AG04450 (cell line): ENCODE measurements around the gene NKX6-2. TPM values are rescaled to one million over a fixed set of nuclear protein-coding genes. Genes with fewer than 3 reads are reported as not detected.

Source experiments
- CTCF ChIA-PET: fragments of 300-600, 350-600 bp; formaldehyde crosslinking; extraction: SDS; loops from one replicate; lab custom pipeline; 2022; ENCODE audit warnings: antibody characterized with exemption, inconsistent platforms; lab: Charles Lee
- POLR2A ChIA-PET: fragments of 350-600 bp; formaldehyde crosslinking; extraction: SDS; loops from one replicate; lab custom pipeline; 2021; ENCODE audit warnings: antibody characterized with exemption, inconsistent platforms; lab: Yijun Ruan, JAX
- DNase-seq: peaks from one replicate; pipeline ENCODE4 v3.0.0-alpha.2; 2011; ENCODE audit warnings: low read depth, low spot score
- H3K27ac ChIP-seq: one replicate; pipeline ENCODE4 v1.5.1; 2012; ENCODE audit warnings: low read depth, low read length, control low read depth
- H3K27me3 ChIP-seq: one replicate; pipeline ENCODE4 v1.6.0; 2012; ENCODE audit warnings: low read length; ENCODE audit not compliant: control insufficient read depth, insufficient read depth
- H3K4me3 ChIP-seq: 2 replicates; pipeline ENCODE4 v1.5.1; 2011; ENCODE audit warnings: mild to moderate bottlenecking, low read depth, low read length, control low read depth
- H3K9me3 ChIP-seq: 2 replicates; pipeline ENCODE4 v1.5.1; 2012; ENCODE audit warnings: low read length; ENCODE audit not compliant: control insufficient read depth, insufficient read depth
- polyA plus RNA-seq: library from polyadenylated mRNA; depleted of rRNA; stranded (reverse); fragments of >200 nt; gene quantifications from 2 replicates; pipeline ENCODE4 v1.2.3, GENCODE V29; 2011
- TF ChIP-seq, protein P1 (sequence below): IDR thresholded peaks from 2 replicates; pipeline ENCODE4 v1.5.1; 2011; ENCODE audit warnings: low read depth, low read length, control low read depth, inconsistent platforms

The NKX6-2 gene
- polyA plus RNA-seq, 1 experiment = not detected

DNA sequence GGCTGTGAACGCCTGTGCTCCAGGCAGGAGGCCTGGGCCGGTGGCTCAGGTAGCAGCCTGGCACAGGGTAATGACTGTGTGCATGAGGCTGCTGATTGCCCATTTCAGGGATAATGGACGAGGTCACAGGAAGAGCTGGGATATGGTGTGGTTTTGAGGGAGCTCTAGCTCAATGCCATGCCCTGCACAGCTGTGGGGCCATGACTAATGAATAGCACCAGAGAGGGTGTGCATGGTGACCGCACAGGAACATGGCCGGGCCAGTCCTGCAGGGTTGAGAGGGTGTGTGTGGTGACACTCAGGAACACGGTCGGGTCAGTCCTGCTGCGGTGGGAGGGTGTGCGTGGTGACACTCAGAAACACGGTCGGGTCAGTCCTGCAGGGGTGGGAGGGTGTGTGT lies 21.8 kb downstream of the NKX6-2 start:
- DNase-seq = no peak

DNA sequence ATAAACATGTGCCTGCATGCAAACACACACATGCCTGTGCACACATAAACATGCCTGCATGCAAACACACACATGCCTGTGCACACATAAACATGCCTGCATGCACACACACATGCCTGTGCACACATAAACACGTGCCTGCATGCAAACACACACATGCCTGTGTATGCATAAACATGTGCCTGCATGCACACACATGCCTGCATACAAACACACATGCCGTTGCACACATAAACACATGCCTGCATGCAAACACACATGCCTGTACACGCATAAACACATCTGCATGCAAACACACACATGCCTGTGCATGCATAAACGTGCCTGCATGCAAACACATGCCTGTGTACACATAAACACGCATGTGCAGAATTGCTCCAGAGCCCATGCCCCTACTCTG lies 22.4 kb downstream of the NKX6-2 start:
- Histone ChIP-seq H3K4me3 (no peak overlapping the region), H3K27me3 (no peaks in the 10 kb centered on the region), H3K9me3 (peaks cover 31% of the 10 kb centered on the region), H3K27ac (no peak overlapping the region)
- no peak for DNase-seq
- POLR2A ChIA-PET = no interaction called here
- TF ChIP-seq, protein P1, sequence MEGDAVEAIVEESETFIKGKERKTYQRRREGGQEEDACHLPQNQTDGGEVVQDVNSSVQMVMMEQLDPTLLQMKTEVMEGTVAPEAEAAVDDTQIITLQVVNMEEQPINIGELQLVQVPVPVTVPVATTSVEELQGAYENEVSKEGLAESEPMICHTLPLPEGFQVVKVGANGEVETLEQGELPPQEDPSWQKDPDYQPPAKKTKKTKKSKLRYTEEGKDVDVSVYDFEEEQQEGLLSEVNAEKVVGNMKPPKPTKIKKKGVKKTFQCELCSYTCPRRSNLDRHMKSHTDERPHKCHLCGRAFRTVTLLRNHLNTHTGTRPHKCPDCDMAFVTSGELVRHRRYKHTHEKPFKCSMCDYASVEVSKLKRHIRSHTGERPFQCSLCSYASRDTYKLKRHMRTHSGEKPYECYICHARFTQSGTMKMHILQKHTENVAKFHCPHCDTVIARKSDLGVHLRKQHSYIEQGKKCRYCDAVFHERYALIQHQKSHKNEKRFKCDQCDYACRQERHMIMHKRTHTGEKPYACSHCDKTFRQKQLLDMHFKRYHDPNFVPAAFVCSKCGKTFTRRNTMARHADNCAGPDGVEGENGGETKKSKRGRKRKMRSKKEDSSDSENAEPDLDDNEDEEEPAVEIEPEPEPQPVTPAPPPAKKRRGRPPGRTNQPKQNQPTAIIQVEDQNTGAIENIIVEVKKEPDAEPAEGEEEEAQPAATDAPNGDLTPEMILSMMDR = no peak
- CTCF ChIA-PET = no interaction called here

More for the DNA sequence above, 21.8 kb downstream of the NKX6-2 start:
- TF ChIP-seq, protein P1 = no peak
- no peak overlapping the region for H3K4me3 ChIP-seq
- POLR2A ChIA-PET = no interaction called here
- H3K27ac ChIP-seq = no peak overlapping the region
- peaks cover 37% of the 10 kb centered on the region for H3K9me3 ChIP-seq
- H3K27me3 ChIP-seq = no peaks in the 10 kb centered on the region
- CTCF ChIA-PET = no interaction called here

DNA sequence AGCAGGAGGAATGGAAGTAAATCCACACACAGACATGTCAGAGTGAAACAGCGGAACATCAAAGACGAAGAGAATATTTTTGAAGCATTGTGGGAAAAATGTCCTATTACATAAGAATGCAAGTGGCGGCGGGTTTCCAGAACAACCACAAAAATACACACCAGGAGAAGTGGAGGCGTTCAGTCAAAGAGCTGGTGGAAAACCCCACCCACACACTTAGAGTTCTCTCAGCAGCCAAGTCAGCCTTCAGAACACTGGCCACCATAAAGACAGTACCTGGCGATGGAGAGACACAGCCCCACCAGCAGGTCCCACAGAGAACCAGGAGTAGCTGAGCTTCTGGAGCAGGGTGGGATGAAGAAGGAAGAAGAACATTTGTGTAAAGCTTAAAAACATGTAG lies 23.7 kb downstream of the NKX6-2 start:
- ChIA-PET POLR2A (no interaction called here), CTCF (no interaction called here)
- DNase-seq = no peak
- no peak overlapping the region for H3K4me3 ChIP-seq
- no peak overlapping the region for H3K27ac ChIP-seq
- TF ChIP-seq, protein P1 = no peak
- H3K27me3 ChIP-seq = no peaks in the 10 kb centered on the region
- H3K9me3 ChIP-seq = peaks cover 19% of the 10 kb centered on the region

GRCh38 chr10:132761395-132762060 lies 24.4 kb downstream of the NKX6-2 start:
- H3K9me3 ChIP-seq = peaks cover 21% of the 10 kb centered on the region
- no peaks in the 10 kb centered on the region for H3K27me3 ChIP-seq
- ChIA-PET CTCF (no interaction called here), POLR2A (no interaction called here)
- TF ChIP-seq, protein P1 = no peak
- DNase-seq = no peak
- no peak overlapping the region for H3K4me3 ChIP-seq
- no peak overlapping the region for H3K27ac ChIP-seq

DNA sequence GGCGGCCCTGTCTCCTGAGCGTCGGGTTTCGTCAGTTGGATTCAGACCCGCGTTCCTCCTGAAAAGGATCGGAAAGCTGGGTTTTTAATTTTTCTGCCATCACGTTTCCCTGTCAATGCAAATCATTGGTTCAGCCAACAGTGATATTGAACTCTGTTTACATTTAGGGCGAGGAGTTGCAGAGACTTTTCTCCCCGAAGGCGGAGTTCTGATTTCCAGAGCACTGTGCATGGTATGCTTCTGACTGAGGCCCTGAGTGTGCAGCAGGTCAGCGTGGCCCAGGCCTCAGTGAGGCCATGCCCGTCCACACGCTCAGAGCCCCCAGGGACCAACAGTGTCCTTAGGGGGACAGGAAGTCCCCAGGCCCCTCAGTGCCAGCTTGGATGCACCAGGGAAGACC lies 27.1 kb downstream of the NKX6-2 start:
- DNase-seq = no peak
- ChIA-PET POLR2A (no interaction called here), CTCF (no interaction called here)
- Histone ChIP-seq H3K9me3 (peaks cover 33% of the 10 kb centered on the region), H3K4me3 (no peak overlapping the region), H3K27me3 (no peaks in the 10 kb centered on the region), H3K27ac (no peak overlapping the region)
- TF ChIP-seq, protein P1 = no peak
